ENCODE results near the gene POT1. TPM values are rescaled to one million over a fixed set of nuclear protein-coding genes. Genes with fewer than 3 reads are reported as not detected.
A peak's percentile ranks its signal among the peaks of the same experiment; 100 is the strongest.

Gene POT1
- total RNA-seq, 2 experiments from 2014 or later = 31.4 to 32.8 TPM

GRCh38 chr7:124856299-124856888 is 73.2 kb downstream of the POT1 start:
- Mint-ChIP-seq H3K4me1 (ENCODE audit: low read depth) (no peaks in the 10 kb centered on the region), H3K4me3 (no peak overlapping the region), H3K27ac (no peak overlapping the region), H3K9me3 (peaks cover 2% of the 10 kb centered on the region), H3K36me3 (ENCODE audit: low read depth) (peaks cover 24% of the 10 kb centered on the region), H3K27me3 (no peaks in the 10 kb centered on the region)
- ChIA-PET CTCF (interaction anchor here (0.8 to 1.6 kb wide), 5 partner anchors 8 to 756 kb away, joined by 3 to 4 read pairs (median 3); no protein-coding TSS in a partner anchor), POLR2A (no interaction called here)
- intact Hi-C loops (cut with micrococcal nuclease) = no loop called here
- TF ChIP-seq CTCF (IDR thresholded peaks at IDR 0.05) = peak; percentile 66
- no peak for ATAC-seq
- DNase-seq = no peak

- TF ChIP-seq CTCF (IDR thresholded peaks at IDR 0.05) = no peak
- intact Hi-C loops (cut with micrococcal nuclease) = no loop called here
- no peak overlapping the region for H3K4me3 Mint-ChIP-seq
- peaks cover 7% of the 10 kb centered on the region for H3K36me3 Mint-ChIP-seq (ENCODE audit: low read depth)
- POLR2A ChIA-PET = no interaction called here
- H3K4me1 Mint-ChIP-seq (ENCODE audit: low read depth) = no peaks in the 10 kb centered on the region
- no peaks in the 10 kb centered on the region for H3K27me3 Mint-ChIP-seq
- no peak for ATAC-seq
- H3K27ac Mint-ChIP-seq = no peak overlapping the region
- no peak for DNase-seq
- H3K9me3 Mint-ChIP-seq = no peaks in the 10 kb centered on the region
- CTCF ChIA-PET = interaction anchor here (1.0 kb wide), 1 partner anchor 13 kb away, joined by 3 read pairs; no protein-coding TSS in a partner anchor
These were observed 86.3 kb downstream of the POT1 start for GRCh38 chr7:124843336-124843735.

GRCh38 chr7:124840435-124840834 is 89.2 kb downstream of the POT1 start:
- ATAC-seq (no peak), DNase-seq (no peak)
- TF ChIP-seq CTCF (IDR thresholded peaks at IDR 0.05) = no peak
- Mint-ChIP-seq H3K27ac (no peak overlapping the region), H3K27me3 (no peaks in the 10 kb centered on the region), H3K36me3 (ENCODE audit: low read depth) (peaks cover 4% of the 10 kb centered on the region), H3K4me3 (no peak overlapping the region), H3K9me3 (no peaks in the 10 kb centered on the region), H3K4me1 (ENCODE audit: low read depth) (no peaks in the 10 kb centered on the region)
- CTCF ChIA-PET = no interaction called here
- intact Hi-C loops (cut with micrococcal nuclease) = no loop called here
- POLR2A ChIA-PET = no interaction called here

- no peak overlapping the region for H3K27ac Mint-ChIP-seq
- POLR2A ChIA-PET = no interaction called here
- no peak for TF ChIP-seq CTCF (IDR thresholded peaks at IDR 0.05)
- no peaks in the 10 kb centered on the region for H3K4me1 Mint-ChIP-seq (ENCODE audit: low read depth)
- no peak overlapping the region for H3K4me3 Mint-ChIP-seq
- H3K27me3 Mint-ChIP-seq = no peaks in the 10 kb centered on the region
- no peaks in the 10 kb centered on the region for H3K9me3 Mint-ChIP-seq
- intact Hi-C loops (cut with micrococcal nuclease) = no loop called here
- DNase-seq (no peak), ATAC-seq (no peak)
- H3K36me3 Mint-ChIP-seq (ENCODE audit: low read depth) = peaks cover 8% of the 10 kb centered on the region
- CTCF ChIA-PET = no interaction called here
These were observed 89.9 kb downstream of the POT1 start for GRCh38 chr7:124839687-124840086.

GRCh38 chr7:124836173-124836572 is 93.5 kb downstream of the POT1 start:
- no peak for DNase-seq
- TF ChIP-seq CTCF (IDR thresholded peaks at IDR 0.05) = no peak
- Mint-ChIP-seq H3K9me3 (no peaks in the 10 kb centered on the region), H3K27me3 (no peaks in the 10 kb centered on the region), H3K4me3 (no peak overlapping the region), H3K36me3 (ENCODE audit: low read depth) (peaks cover 18% of the 10 kb centered on the region), H3K4me1 (ENCODE audit: low read depth) (no peaks in the 10 kb centered on the region), H3K27ac (no peak overlapping the region)
- ChIA-PET CTCF (interaction anchor here (1.3 kb wide), 1 partner anchor 10 kb away, joined by 3 read pairs; no protein-coding TSS in a partner anchor), POLR2A (no interaction called here)
- intact Hi-C loops (cut with micrococcal nuclease) = no loop called here
- ATAC-seq = no peak

All from activated CD8-positive, alpha-beta T cell treated with anti-CD3 and anti-CD28 coated beads for 36 hours (primary cell).